Tibial nerve (tissue), 4 donors: Measurements from ENCODE around the gene TNKS1BP1.

Experiments used
- EP300 ChIP-seq, 2 donors: sonication (generic); formaldehyde crosslinking; IDR thresholded peaks; one replicate each; pipeline ENCODE4 v1.6.1; 2017; ENCODE audit warnings: antibody characterized with exemption in 2 of 2, mild to moderate bottlenecking in 1 of 2
- POLR2A ChIP-seq, 2 donors: fragments of 450-650 bp; IDR thresholded peaks; one replicate each; pipeline ENCODE4 v1.6.1; 2017; ENCODE audit warnings: antibody characterized with exemption in 2 of 2, mild to moderate bottlenecking in 2 of 2, moderate library complexity in 2 of 2
- TF ChIP-seq, protein P1 (sequence below), 5 experiments: fragments of 200-600 bp in 3 of 5; fragments of 450-650 bp in 2 of 5; sonication (generic) in 3 of 5; IDR thresholded peaks; one replicate each; pipeline ENCODE4 v1.5.1; 2016 to 2019; ENCODE audit warnings: antibody characterized with exemption in 5 of 5, mild to moderate bottlenecking in 3 of 5, moderate library complexity in 2 of 5

DNA sequence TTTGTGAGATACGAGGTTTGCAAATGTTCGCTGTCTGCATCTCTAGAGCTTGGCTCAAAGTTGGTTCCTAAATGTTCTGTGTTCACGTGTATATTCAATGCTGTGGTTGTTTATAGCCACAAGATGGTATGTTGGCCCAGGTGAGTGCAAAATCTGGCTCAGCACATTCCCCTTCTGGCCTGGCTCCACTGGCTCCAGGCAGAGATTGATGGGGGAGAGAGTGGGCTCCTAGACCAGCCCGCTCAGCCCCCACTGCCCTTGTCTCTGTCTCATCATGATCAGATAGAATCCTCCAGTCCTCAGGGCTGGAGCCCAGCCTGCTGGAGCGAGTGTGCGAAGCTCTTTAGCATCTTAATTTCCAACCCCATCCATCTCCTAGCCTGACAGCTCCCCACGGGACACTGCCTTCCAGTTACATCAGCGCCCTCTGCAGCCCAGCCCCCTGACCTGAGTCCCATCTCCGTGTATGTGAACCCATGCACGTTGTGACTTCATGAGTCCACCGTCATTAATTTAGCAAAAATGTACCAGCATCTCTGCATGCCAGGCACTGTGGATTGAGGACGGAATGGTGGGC lies 15.4 kb upstream of the TNKS1BP1 start:
- TF ChIP-seq POLR2A (IDR thresholded peaks at IDR 0.05) (no peak), EP300 (IDR thresholded peaks at IDR 0.05) (no peak)
- TF ChIP-seq, protein P1, sequence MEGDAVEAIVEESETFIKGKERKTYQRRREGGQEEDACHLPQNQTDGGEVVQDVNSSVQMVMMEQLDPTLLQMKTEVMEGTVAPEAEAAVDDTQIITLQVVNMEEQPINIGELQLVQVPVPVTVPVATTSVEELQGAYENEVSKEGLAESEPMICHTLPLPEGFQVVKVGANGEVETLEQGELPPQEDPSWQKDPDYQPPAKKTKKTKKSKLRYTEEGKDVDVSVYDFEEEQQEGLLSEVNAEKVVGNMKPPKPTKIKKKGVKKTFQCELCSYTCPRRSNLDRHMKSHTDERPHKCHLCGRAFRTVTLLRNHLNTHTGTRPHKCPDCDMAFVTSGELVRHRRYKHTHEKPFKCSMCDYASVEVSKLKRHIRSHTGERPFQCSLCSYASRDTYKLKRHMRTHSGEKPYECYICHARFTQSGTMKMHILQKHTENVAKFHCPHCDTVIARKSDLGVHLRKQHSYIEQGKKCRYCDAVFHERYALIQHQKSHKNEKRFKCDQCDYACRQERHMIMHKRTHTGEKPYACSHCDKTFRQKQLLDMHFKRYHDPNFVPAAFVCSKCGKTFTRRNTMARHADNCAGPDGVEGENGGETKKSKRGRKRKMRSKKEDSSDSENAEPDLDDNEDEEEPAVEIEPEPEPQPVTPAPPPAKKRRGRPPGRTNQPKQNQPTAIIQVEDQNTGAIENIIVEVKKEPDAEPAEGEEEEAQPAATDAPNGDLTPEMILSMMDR (IDR thresholded peaks at IDR 0.05): no peak
